HepG2 (cell line): ENCODE results near the gene PDILT. TPM values are rescaled to one million over a fixed set of nuclear protein-coding genes. Genes with fewer than 3 reads are reported as not detected.
A peak's percentile ranks its signal among the peaks of the same experiment; 100 is the strongest.

Experiments used
- AKNA ChIP-seq: sonication (generic); formaldehyde crosslinking; IDR thresholded peaks from 2 replicates; pipeline ENCODE4 v1.4.0; 2020; ENCODE audit warnings: missing genetic modification reagents, borderline replicate concordance
- CREB1 ChIP-seq, 2 experiments: fragments of 450-650 bp in 1 of 2; IDR thresholded peaks; 2 replicates each; pipeline ENCODE4 v1.6.1; 2016 to 2017; ENCODE audit warnings: control low read depth in 1 of 2, mild to moderate bottlenecking in 1 of 2, missing compliant biosample characterization in 1 of 2, missing genetic modification characterization in 1 of 2
- HNF4A ChIP-seq: sonication (generic); formaldehyde crosslinking; IDR thresholded peaks from 2 replicates; pipeline ENCODE4 v1.4.0; 2020; ENCODE audit warnings: missing genetic modification reagents
- KDM1A ChIP-seq: IDR thresholded peaks from 2 replicates; pipeline ENCODE4 v1.6.1; 2016; ENCODE audit warnings: missing compliant biosample characterization
- MBNL3 ChIP-seq: fragments of 250-450 bp; sonication (Bioruptor Pico); conservative IDR thresholded peaks from 2 replicates; pipeline ENCODE4 v1.8.0; 2022; ENCODE audit warnings: mild to moderate bottlenecking, inconsistent platforms
- RELA ChIP-seq: sonication (generic); formaldehyde crosslinking; IDR thresholded peaks from 2 replicates; pipeline ENCODE4 v1.4.0; 2020; ENCODE audit warnings: missing genetic modification reagents
- SMAD9 ChIP-seq: sonication (generic); formaldehyde crosslinking; IDR thresholded peaks from 2 replicates; pipeline ENCODE4 v1.5.1; 2020; ENCODE audit warnings: mild to moderate bottlenecking, missing genetic modification reagents
- TBX2 ChIP-seq: sonication (generic); formaldehyde crosslinking; IDR thresholded peaks from 2 replicates; pipeline ENCODE4 v1.5.0; 2020; ENCODE audit warnings: missing genetic modification reagents, mild to moderate bottlenecking, borderline replicate concordance
- ZBTB49 ChIP-seq: sonication (generic); formaldehyde crosslinking; IDR thresholded peaks from 2 replicates; pipeline ENCODE4 v1.4.0; 2020; ENCODE audit warnings: missing genetic modification reagents, borderline replicate concordance
- ZFX ChIP-seq: sonication (generic); formaldehyde crosslinking; IDR thresholded peaks from 2 replicates; pipeline ENCODE4 v1.4.0; 2020; ENCODE audit warnings: mild to moderate bottlenecking, low read depth, missing genetic modification reagents, moderate library complexity
- ZNF121 ChIP-seq: sonication (generic); formaldehyde crosslinking; IDR thresholded peaks from 2 replicates; pipeline ENCODE4 v1.5.0; 2020; ENCODE audit warnings: mild to moderate bottlenecking, missing genetic modification reagents
- ZNF572 ChIP-seq: sonication (generic); formaldehyde crosslinking; IDR thresholded peaks from 2 replicates; pipeline ENCODE4 v1.5.1; 2020; ENCODE audit warnings: mild to moderate bottlenecking, missing genetic modification reagents
- ZNF83 ChIP-seq: sonication (generic); formaldehyde crosslinking; IDR thresholded peaks from 2 replicates; pipeline ENCODE4 v1.4.0; 2020; ENCODE audit warnings: missing genetic modification reagents, mild to moderate bottlenecking, borderline replicate concordance
- polyA plus RNA-seq, 8 experiments: library from polyadenylated mRNA; depleted of rRNA in 3 of 8; stranded (reverse) in 7 of 8; unstranded in 1 of 8; fragments of >200 nt; fragmentation: Illumina TruSeq in 4 of 8; extraction: Trizol in 4 of 8; gene quantifications; 2 replicates each; pipeline versions ENCODE4 v1.2.1 to v1.2.3, GENCODE V29; 2011 to 2016; ENCODE audit warnings: low read depth in 4 of 8, missing spikeins in 1 of 8, mixed read lengths in 1 of 8; ENCODE audit not compliant: insufficient read depth in 1 of 8
- total RNA-seq, 5 experiments: library from RNA; depleted of rRNA; stranded (reverse); fragments of >200 nt; fragmentation: Illumina TruSeq; extraction: Trizol; gene quantifications; 2 replicates each; pipeline ENCODE4 v1.2.3, GENCODE V29; 2016; ENCODE audit warnings: low read depth in 1 of 5
- TF ChIP-seq, protein P1 (sequence below): sonication (generic); formaldehyde crosslinking; IDR thresholded peaks from 2 replicates; pipeline ENCODE4 v1.5.1; 2020; ENCODE audit warnings: mild to moderate bottlenecking, missing genetic modification reagents, moderate library complexity
- TF ChIP-seq, protein P2 (sequence below): sonication (generic); formaldehyde crosslinking; IDR thresholded peaks from 2 replicates; pipeline ENCODE4 v1.4.0; 2020; ENCODE audit warnings: mild to moderate bottlenecking, missing genetic modification reagents
- TF ChIP-seq, protein P3 (sequence below): sonication (generic); formaldehyde crosslinking; IDR thresholded peaks from 2 replicates; pipeline ENCODE4 v1.5.0; 2020; ENCODE audit warnings: missing genetic modification reagents, mild to moderate bottlenecking, borderline replicate concordance

PDILT gene
- total and polyA plus RNA-seq, 2 of the 13 experiments (the other 11 are each of a cell fraction or from before 2014, with no cell fraction given) = not detected

DNA sequence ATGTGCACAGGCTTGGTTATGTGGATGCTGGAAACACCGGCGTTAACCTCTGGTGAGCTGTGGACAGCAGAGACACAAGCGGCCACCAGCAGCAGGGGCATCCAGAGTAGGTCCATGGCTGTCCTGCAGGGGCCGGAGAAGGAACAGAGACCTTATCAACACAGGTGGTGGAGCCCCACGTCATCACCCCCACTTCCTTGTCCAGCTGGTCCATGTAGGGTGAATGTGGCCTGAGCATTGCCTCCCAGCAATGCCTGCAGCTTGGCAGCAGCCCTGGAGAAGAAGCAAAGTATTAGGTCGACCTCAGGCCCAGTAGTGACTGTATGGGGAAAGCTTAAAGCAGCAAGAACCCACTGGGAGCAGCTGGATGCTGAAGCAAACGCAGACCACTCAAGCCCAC lies 5.4 kb downstream of the PDILT start (continued):
- TF ChIP-seq ZBTB49 (CRISPR knock-in tag) (no peak), TBX2 (no peak), RELA (no peak), AKNA (CRISPR knock-in tag) (no peak), ZNF572 (CRISPR knock-in tag) (no peak), HNF4A (CRISPR knock-in tag) (no peak), MBNL3 (no peak), SMAD9 (CRISPR knock-in tag) (no peak), ZNF83 (CRISPR knock-in tag) (no peak), ZFX (CRISPR knock-in tag) (0 out of 2 replicates have a peak, but pooled peaks have one; percentile 13), CREB1 (IDR thresholded peaks at IDR 0.05) (peak; percentile 29; the same call in 1 of the 2 replicates), CREB1 (CRISPR knock-in tag; IDR thresholded peaks at IDR 0.05) (no peak), KDM1A (CRISPR knock-in tag) (no peak), ZNF121 (CRISPR knock-in tag) (no peak)
- TF ChIP-seq, protein P1, sequence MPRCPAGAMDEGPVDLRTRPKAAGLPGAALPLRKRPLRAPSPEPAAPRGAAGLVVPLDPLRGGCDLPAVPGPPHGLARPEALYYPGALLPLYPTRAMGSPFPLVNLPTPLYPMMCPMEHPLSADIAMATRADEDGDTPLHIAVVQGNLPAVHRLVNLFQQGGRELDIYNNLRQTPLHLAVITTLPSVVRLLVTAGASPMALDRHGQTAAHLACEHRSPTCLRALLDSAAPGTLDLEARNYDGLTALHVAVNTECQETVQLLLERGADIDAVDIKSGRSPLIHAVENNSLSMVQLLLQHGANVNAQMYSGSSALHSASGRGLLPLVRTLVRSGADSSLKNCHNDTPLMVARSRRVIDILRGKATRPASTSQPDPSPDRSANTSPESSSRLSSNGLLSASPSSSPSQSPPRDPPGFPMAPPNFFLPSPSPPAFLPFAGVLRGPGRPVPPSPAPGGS = no peak
- TF ChIP-seq, protein P2, sequence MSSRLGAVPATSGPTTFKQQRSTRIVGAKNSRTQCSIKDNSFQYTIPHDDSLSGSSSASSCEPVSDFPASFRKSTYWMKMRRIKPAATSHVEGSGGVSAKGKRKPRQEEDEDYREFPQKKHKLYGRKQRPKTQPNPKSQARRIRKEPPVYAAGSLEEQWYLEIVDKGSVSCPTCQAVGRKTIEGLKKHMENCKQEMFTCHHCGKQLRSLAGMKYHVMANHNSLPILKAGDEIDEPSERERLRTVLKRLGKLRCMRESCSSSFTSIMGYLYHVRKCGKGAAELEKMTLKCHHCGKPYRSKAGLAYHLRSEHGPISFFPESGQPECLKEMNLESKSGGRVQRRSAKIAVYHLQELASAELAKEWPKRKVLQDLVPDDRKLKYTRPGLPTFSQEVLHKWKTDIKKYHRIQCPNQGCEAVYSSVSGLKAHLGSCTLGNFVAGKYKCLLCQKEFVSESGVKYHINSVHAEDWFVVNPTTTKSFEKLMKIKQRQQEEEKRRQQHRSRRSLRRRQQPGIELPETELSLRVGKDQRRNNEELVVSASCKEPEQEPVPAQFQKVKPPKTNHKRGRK (CRISPR knock-in tag) = no peak
- TF ChIP-seq, protein P3, sequence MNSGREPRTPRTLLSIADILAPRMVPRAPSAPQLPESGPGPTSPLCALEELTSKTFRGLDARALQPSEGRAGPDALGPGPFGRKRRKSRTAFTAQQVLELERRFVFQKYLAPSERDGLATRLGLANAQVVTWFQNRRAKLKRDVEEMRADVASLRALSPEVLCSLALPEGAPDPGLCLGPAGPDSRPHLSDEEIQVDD (CRISPR knock-in tag) = no peak
